GM15510 (cell line): Measurements from ENCODE around the gene SCAMP3.
A peak's percentile ranks its signal among the peaks of the same experiment; 100 is the strongest.

Experiments used
- POLR2A ChIP-seq: IDR thresholded peaks from 3 replicates; pipeline ENCODE4 v1.6.1; 2011; ENCODE audit warnings: borderline replicate concordance; ENCODE audit not compliant: insufficient read length; ENCODE audit errors: extremely low read depth

Gene SCAMP3

GRCh38 chr1:155272466-155273342, 10.5 kb upstream of the SCAMP3 start:
- no peak for TF ChIP-seq POLR2A

GRCh38 chr1:155269381-155269780, 7.2 kb upstream of the SCAMP3 start:
- no peak for TF ChIP-seq POLR2A

DNA sequence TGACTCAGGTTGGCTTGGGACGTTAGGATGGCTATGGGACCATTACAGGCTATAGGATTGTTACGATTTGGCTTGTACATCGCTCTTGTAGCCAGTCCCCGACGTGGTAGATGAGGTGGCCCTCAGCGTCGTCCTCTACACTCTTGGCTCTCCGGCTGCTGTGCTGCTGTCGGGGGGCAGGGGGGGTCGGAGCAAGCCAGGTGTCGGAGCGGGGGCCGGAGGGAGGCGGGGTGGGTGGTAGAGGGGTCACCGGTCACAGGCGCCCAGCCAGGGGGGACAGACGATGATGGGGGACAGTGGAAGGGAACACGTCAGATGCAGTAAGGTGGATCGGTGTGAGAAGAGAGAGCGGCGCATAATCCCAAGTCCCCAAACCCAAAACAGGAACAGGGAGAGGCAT, 6.5 kb upstream of the SCAMP3 start:
- TF ChIP-seq POLR2A = no peak

DNA sequence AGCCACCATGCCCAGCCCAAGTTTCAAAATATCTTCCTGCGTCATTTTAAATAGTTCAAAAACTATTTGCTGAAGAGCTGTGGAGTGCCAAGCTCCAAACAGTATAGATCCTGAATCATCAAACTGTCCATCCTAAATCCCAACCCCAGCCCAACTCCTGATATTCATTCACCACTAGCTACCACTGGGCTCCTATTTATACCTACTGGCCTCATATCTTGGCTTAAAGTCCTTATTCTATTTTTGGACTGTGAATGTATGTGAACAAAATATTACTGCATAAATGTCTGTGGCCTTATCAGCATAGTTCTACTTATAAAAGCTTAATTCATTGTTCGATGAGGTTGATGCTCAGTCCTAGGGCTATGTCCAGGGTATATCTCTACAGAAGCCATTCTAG, 5.2 kb upstream of the SCAMP3 start:
- no peak for TF ChIP-seq POLR2A

GRCh38 chr1:155266553-155266952, 4.4 kb upstream of the SCAMP3 start:
- no peak for TF ChIP-seq POLR2A

- TF ChIP-seq POLR2A = no peak
Observed at GRCh38 chr1:155263067-155263466, 907 bp upstream of the SCAMP3 start.

GRCh38 chr1:155261493-155261851, 688 bp downstream of the SCAMP3 start:
- TF ChIP-seq POLR2A = no peak

DNA sequence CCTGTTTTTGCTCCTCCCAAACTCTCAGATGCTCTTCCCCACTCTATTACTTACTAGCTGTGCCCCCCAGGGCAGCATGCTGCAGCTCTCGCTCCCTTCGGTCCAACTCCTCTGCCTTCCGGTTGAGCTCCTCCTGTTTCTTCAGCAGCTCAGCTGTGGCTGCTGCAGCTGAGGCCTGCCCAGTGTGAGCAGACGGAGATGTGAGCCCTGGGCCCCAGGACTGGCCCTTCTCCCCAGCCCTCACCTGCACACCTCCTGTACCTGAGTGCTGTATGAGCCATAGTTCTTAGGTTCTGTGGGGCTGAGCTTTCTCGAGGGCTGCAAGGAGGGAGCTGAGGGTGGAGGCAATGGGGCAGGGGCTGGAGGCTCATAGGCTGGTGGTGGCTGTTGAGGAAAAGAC, 1.9 kb downstream of the SCAMP3 start:
- no peak for TF ChIP-seq POLR2A

DNA sequence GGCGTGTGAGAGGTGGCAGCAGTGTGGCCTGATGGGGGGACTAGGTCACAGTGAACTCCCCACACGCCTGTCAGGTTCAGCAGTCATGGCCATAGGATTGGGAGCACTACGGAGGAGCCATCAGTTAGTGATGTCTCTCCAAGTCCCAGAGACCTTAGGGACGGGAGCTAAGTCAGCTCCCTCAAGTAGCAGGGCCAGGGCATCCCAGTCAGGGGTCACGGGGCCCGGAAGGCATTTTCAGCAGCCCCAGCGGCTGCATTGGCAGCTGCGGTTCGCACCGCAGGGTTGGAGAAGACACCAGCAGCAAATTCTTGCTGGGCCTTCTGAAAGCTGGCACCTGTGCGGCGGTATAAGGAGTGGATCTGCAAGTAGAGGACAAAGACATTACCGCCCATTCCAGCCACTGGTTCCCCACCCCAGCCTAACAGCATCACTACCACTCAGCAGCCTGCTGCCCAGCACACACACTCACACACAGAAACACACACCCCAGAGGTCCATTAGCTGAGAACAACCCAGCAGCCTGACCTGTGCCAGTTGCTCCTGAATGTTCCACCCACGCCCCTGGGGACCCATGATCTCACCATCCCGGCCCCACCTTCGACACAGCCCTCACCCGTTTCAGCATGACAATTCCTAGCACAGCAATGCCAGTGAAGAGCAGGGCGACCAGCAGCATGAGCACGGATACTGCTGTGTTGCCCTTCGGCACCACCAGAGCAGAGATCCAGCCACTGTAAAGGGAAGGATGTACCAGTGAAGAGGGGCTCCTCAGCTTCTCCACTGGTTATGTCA, 5.9 kb downstream of the SCAMP3 start:
- TF ChIP-seq POLR2A = no peak

DNA sequence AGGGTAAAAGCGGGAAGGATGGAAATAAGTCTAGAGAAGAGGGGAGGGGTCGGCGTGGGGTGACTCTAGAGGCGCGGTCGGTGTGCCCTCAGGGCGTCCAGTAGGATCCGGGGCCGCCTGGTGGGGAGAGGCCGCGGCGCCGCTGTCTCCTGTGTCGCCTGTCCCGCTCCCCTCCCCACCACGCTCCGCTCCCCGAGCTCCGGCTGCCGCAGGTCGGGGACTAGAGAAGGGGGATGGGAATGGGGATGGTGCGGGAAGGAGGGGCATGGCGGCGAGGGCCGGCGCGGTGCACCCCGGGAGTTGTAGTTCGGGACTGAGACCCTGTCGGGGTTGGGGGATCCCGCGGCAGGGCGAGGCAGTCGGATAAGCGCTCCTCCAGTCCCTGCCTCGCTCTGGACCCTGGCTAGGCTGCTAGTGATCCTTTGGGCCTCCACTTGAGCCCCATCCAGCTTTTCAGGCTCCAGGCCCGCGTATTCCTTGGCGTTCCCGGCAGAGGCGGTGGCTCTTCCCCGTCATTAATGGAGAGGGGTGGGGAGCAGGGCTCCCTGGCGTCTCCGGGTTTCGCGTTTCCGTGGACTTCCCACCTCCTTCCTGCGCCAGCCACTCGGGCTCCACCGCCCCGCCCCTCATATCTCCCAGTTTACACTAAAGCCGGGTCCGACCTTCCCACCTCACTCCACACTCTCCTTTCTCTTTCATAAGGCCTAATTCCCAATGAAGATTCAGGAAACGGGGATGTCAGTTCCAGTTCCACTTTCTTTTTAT, 6.7 kb downstream of the SCAMP3 start, which contains the start of gene ENTREP3:
TSS of gene ENTREP3 (minus strand) at position 241 of the 765 bp plus-strand sequence. CDS start 606 bp downstream, outside the sequence.
- peak; percentile 65 for TF ChIP-seq POLR2A

- TF ChIP-seq POLR2A = no peak
Observed at GRCh38 chr1:155254714-155255242, 7.4 kb downstream of the SCAMP3 start.

GRCh38 chr1:155254228-155254713, 7.9 kb downstream of the SCAMP3 start:
- no peak for TF ChIP-seq POLR2A

DNA sequence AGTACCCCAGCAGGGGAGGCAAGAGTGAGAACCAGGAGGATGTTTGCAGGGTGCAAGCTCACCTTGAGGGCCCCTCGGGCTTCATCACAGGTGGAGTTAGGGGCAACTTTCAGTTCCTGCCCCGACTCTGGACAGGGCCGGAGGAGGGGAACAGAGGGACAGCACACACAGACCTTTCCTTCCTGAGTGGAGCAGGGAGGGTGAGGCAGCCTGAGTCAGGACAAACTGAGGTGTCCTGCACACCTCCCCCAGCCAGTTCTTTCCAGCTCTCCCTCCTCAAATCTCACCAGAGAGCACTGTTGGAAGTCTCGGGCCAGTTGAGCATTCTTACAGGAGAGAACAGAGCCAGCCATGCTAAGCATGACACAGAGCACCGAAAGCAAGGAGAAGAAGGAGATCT, 8.4 kb downstream of the SCAMP3 start:
- no peak for TF ChIP-seq POLR2A

- TF ChIP-seq POLR2A = no peak
Observed at GRCh38 chr1:155253208-155253607, 9.0 kb downstream of the SCAMP3 start.
